NB4 (cell line): Measurements from ENCODE around the gene DHX57.

Experiments
- CTCF ChIP-seq: IDR thresholded peaks from one replicate; pipeline ENCODE4 v1.5.1; 2012; ENCODE audit warnings: low read depth, low read length
- MYC ChIP-seq: IDR thresholded peaks from 2 replicates; pipeline ENCODE4 v1.6.1; 2011; ENCODE audit warnings: low read depth, low read length
- POLR2A ChIP-seq: IDR thresholded peaks from 2 replicates; pipeline ENCODE4 v1.6.1; 2011; ENCODE audit warnings: mild to moderate bottlenecking; ENCODE audit not compliant: insufficient read length; ENCODE audit errors: extremely low read depth

- TF ChIP-seq CTCF: no peak
- TF ChIP-seq MYC: no peak
- TF ChIP-seq POLR2A: no peak
Measured at GRCh38 chr2:38875227-38875575, 533 bp downstream of the DHX57 start.
